Stimulated activated CD8-positive, alpha-beta memory T cell treated with anti-CD3 and anti-CD28 coated beads, Interleukin-4, amount 100 ng/mL, for 48 hours (primary cell): ENCODE results near the gene PEX5L.
"Not testable (repeated sequence)": the region's sequence is repeated elsewhere in the genome, so short reads cannot be mapped to it uniquely, and the experiment has no call there.

Experiments
- DNase-seq: peaks from one replicate; pipeline ENCODE4 v3.0.0-alpha.2; 2020

The PEX5L gene, protein sequence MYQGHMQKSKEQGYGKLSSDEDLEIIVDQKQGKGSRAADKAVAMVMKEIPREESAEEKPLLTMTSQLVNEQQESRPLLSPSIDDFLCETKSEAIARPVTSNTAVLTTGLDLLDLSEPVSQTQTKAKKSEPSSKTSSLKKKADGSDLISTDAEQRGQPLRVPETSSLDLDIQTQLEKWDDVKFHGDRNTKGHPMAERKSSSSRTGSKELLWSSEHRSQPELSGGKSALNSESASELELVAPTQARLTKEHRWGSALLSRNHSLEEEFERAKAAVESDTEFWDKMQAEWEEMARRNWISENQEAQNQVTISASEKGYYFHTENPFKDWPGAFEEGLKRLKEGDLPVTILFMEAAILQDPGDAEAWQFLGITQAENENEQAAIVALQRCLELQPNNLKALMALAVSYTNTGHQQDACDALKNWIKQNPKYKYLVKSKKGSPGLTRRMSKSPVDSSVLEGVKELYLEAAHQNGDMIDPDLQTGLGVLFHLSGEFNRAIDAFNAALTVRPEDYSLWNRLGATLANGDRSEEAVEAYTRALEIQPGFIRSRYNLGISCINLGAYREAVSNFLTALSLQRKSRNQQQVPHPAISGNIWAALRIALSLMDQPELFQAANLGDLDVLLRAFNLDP

DNA sequence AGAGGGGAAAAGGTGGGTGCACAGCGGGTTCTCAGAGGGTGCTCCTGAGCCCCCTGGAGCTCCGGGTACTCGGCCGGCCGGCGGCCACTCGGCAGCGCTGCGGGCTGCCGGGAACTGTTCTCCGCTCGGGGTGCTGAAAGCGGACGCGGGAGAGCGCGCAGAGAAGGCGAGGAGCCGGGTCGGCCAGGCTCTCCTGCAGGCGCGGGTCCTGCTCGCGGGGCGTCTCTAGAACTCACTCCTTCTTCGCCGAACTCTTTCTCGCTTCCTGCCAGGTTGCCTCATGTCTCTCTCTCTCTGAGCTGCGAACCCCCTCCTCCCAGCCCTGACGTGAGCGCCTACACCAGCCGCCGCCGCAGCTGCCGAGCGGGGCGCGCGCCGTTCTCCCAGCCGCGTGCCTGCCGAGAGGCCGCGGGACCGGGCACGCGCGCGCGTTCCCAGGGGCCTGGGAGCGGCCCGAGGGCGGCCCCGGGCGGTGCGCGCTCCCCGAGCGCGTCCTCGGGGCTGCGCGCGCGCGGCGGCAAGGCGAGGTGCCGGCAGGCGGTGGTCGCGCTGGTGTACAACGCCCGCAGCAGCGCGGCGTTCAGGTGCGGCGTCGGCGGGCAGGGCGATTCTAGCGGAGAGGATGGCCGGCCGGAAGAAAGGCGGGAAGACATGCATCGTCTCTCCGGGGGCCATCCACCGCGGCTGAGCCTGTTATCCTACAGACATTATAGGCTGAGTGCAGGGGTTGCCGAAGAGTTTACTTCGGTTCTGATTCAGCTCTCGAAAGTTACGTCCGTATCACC, at the start of gene PEX5L:
PEX5L (minus strand) TSS at position 267 of the 785 bp plus-strand sequence. CDS start 338 bp downstream, outside the sequence.
- DNase-seq: peak; percentile 71

DNA sequence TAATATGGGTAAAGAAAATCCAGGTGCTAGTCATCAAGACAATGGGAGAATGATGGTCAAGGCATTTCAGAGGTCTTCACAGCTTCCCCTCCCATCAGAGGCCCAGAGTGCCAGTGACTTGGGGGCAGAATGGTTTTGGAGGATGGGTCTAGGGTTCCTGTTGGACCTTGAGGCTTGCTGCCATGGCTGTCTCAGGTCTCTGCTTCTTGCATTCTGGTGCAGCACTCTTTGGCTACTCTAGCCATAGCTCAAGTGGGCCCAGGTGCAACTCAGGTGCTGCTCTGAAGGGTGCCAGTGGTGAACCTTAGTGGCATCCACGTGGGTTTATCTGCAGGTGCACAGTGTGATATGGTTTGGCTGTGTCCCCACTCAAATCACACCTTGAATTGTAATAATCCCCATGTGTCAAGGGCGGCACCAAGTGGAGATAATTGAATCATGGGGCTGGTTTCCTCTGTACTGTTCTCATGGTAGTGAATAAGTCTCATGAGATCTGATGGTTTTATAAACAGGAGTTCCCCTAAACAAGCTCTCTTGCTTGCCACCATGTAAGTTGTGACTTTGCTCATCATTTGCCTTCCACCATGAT, 48.5 kb upstream of the PEX5L start:
- DNase-seq: no peak

- no peak for DNase-seq
These were observed 46.0 kb upstream of the PEX5L start for GRCh38 chr3:180082699-180083098.

DNA sequence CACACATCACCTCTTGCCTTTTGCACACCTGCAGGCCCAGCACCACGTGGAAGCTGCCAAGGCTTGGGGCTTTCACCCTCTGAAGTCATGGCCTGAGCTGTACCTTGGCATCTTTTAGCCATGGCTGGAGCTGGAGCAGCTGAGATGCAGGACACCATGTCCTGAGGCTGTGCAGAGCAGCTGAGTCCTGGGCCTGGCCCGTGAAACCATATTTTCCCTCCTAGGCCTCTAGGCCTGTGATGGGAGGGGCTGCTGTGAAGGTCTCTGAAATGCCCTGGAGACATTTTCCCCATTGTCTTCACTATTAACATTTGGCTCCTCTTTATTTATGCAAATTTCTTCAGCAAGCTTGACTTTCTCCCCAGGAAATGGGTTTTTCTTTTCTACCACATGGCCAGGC, 41.9 kb upstream of the PEX5L start:
- DNase-seq: no peak

DNA sequence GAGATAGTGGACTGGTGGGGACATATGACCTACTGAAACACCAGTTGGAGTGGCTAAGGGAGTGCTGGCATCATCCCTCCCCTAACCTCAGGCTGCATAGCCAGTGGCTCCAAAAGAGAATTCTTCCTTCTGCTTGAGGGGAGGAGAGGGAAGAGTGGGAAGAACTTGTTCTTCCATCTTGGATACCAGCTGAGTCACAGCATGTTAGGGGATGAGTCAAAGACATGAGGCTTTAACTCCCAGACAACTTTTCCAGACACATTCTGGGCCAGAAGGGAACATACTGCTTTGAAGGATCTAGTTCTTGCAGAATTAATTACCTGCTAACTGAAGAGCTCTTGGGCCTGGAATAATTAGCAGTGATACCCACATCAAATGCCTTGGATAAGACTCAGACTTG, 36.8 kb upstream of the PEX5L start:
- no peak for DNase-seq

DNA sequence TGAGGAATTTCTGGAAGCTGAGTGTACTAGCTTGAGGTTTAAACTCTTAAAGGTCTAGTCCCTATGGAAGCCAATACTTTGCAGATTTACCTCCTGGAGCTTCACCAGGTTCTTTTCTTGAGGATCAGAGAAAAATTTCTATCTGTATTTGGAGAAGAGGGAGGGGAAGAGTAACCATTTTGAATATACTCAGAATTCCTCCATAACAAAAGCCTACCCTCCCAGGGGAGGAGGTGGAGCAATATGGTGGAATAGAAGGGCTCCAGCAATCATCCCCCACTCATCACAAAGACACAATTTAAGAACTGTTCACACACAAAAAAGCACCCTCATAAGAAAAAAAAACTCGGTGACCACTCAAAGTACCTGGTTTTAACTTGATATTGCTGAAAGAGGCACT, 36.0 kb upstream of the PEX5L start:
- no peak for DNase-seq

DNA sequence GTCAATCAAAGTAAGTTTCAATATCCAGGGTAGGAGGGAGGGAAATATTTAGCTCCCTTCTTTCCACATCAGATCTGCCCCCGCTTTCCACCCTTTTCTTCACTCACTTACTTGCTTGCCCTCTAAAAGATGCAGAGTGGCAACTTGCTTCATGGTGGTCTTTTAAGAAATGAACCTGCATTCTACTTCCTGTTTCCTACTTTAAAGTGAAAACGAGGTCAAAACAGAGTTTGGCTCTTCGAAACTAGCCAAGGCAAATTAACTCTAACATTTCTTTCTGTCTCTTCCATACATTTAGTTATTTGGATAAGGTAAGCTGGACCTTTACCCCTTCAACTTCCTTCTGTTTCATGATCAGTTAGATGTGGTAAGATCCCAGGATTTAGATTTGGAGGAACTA, 34.2 kb upstream of the PEX5L start:
- no peak for DNase-seq

DNA sequence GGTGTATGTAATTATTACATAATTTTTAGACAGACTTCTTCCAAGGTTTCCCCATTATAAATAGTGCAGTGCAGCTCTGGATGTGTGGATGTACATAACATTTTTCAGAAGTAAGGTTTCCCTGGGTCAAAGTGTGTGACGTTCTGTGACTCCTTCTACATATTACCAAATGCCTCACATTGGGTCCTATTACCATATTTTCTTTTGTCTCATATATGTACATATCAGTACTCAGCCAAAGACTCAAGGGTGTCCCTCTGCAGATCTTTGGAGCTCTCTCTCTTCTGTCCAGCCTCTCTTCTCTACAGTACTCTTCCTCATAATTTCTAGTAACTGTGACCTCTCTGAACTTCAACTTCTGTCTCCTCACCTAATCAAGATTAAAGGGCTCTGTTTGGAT, 31.3 kb upstream of the PEX5L start:
- no peak for DNase-seq

- DNase-seq: no peak
These were observed 29.9 kb upstream of the PEX5L start for GRCh38 chr3:180066598-180066997.

GRCh38 chr3:180063783-180064182, 27.0 kb upstream of the PEX5L start:
- no peak for DNase-seq

DNA sequence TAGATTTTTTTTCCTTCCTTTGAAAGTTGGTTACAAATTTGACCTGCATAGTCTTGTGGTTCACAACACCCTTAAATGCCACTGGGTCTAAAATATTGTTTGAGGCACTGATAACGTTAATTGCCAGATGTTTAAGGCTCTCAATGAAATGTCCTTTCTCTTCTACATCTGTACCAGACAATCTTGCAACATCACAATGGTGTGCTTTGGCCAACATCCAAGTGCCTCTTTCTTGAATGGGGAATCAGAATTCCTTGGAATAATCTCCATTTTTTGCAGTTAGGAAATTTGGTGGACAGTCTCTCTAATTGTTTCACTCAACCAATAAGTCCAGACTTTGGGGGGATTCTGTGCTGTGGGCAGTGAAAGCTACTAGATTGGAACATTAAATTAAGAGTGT, 26.0 kb upstream of the PEX5L start:
- no peak for DNase-seq

DNA sequence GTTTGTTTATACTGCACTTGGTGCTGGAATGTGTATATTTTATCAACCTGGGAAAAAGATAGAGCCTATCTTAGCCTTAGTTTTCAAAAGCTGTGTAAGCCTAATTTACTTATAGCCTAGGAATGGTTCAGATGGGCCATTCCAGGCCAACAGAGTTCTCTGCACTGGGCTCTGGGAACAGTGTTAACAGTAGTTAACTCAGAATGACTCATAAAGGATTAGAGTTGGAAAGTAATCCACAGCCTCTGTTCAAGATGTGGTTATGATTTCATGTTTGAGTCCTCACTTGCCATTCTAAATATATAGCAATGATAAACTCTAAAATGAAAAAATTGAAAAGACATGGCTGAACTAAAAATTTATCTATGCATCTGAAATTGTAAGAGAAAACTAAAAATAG, 22.6 kb upstream of the PEX5L start:
- DNase-seq: no peak

- no peak for DNase-seq
These were observed 21.5 kb upstream of the PEX5L start for GRCh38 chr3:180058238-180058637.

GRCh38 chr3:180055656-180056055, 18.9 kb upstream of the PEX5L start:
- not testable (repeated sequence) for DNase-seq

GRCh38 chr3:180049391-180049790, 12.7 kb upstream of the PEX5L start:
- DNase-seq: no peak

DNA sequence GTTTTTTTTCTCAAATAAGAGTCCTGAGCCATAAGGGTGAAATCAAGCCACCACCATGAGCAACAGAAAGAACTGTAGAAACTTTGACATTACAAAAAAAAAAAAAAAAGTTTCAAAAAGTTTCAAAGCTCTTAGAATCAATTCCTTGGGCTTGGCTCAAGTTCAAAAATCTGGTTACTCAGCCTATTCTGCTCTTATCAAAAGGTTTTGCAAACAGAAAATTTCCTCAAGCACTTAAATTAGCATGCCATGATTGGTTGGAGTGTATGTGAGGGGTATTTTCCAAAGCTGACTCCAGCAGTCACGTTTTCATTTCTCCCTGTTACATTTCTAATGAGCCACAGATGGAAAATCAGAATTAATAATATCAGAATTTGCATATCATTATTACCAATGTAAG, 12.1 kb upstream of the PEX5L start:
- no peak for DNase-seq

GRCh38 chr3:180048103-180048502, 11.4 kb upstream of the PEX5L start:
- no peak for DNase-seq

DNA sequence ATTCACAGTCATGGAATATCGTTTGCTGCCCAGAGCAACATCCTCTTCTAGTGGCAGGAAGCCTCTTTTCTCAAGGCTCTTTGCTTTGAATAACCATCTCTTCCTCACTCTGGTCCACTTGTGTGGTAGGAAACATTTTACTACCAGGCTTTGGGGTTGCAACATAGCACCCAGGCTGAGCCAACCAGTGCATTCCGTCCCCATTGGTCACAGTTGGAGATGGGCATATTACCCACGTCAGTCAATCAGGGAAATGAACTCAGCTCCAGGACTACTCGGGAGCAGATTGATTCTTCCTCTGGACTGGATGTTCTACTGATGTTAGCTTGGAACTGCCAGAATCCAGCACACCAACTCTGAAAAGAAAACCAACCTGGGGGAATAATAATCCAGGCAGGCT, 4.2 kb upstream of the PEX5L start:
- no peak for DNase-seq

DNA sequence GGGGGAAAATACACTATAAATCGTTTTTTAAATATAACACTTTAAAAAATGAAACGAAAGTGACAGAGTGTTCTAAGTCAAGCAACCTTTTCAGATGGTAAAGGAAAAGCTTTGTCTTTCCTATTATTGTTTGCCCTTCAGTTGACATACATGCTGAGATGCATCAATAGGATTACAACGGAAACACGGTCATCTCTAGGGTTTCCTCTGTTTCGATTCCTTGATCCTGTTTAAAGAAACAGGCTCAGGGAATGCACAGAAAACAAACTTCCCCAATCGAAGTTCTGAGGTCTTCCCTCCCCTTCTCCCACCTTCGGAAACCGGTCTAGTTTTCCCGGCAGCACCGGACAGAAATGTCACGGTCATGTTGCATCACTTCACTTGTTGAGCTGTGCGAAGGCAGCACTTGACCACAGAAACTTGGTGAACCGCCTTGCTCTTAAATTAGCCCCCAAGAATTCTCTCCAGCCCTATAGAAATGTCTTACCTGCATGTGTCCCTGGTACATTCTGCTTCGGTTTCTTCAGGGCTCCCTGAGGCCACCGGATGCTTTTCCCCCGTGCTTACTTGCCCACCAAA, 556 bp downstream of the PEX5L start:
- DNase-seq: no peak

DNA sequence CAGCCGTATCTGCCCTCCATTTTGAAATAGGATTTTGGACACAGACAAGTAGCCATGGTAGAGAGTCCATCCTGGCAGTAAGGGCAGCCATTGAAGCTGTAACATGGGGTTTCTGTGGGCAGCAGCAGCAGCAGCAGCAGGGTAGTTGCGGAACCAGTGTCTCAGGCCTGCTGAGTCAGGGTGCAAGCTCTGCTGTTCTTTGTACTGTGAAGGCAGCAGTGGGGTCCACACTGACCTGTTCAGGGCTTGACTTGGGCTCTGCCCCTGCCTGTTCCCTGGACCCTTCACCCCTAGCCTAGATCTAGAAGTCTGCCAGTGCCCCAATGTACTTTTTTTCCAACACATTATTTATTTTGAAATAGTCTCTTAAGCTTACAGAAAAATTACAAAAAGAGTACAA, 9.7 kb downstream of the PEX5L start:
- no peak for DNase-seq

DNA sequence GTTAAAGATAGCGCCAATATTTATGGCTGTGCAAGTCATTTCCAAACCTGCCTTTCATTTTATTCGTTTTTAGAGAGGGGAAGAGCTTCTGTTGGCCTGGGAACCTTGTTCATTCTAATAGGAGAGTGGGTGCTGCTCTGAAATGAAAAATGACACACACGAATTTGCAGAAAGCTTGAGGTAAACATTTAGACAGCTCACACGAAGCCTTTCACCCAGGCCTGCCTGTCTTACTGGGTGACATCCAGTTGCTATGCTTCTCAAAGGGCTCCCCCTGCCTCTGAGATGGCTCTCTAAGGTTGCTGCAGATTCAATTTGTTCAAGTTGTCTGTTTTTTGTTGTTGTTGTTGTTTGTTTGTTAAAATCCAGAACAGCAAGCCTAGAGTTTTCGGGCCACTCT, 18.2 kb downstream of the PEX5L start:
- no peak for DNase-seq

DNA sequence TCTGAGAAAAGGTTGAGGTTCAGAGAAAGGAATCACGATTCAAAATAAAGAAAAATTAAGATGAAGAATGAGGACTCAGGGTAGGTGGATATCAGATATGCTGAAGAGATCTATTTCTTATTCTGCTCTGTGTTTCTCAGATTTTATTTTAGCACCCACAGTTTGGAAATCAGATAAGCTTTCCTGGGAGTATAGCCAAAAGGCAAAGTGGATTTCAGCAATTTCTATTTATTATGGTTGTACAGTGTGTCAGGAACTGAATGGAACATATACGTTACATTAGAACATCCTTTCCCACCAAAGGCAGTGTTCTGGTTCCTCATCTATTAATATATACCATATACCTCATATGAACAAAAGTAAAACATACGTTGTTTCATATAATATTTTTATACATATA, 18.9 kb downstream of the PEX5L start:
- no peak for DNase-seq

- DNase-seq: no peak
These were observed 24.8 kb downstream of the PEX5L start for GRCh38 chr3:180011927-180012326.
